HepG2 (cell line): Measurements from ENCODE around the gene OGFR. TPM values are rescaled to one million over a fixed set of nuclear protein-coding genes. Genes with fewer than 3 reads are reported as not detected.

ENCODE experiments used
- AKAP8 ChIP-seq: sonication (generic); formaldehyde crosslinking; IDR thresholded peaks from 2 replicates; pipeline ENCODE4 v1.5.1; 2020; ENCODE audit warnings: mild to moderate bottlenecking, missing genetic modification reagents
- FOSL2 ChIP-seq: sonication (generic); formaldehyde crosslinking; IDR thresholded peaks from 2 replicates; pipeline ENCODE4 v1.4.0; 2020; ENCODE audit warnings: missing genetic modification reagents
- HNF1A ChIP-seq, 2 experiments: sonication (generic) in 1 of 2; formaldehyde crosslinking in 1 of 2; IDR thresholded peaks; 2 replicates each; pipeline versions ENCODE4 v1.4.0 to v1.6.1; 2016 to 2020; ENCODE audit warnings: borderline replicate concordance in 1 of 2, low read depth in 1 of 2, mild to moderate bottlenecking in 1 of 2, missing genetic modification reagents in 1 of 2
- KMT2A ChIP-seq: sonication (generic); formaldehyde crosslinking; IDR thresholded peaks from 2 replicates; pipeline ENCODE4 v1.4.0; 2020; ENCODE audit warnings: missing genetic modification reagents
- MAF1 ChIP-seq: sonication (generic); formaldehyde crosslinking; IDR thresholded peaks from 2 replicates; pipeline ENCODE4 v1.5.0; 2020; ENCODE audit warnings: missing genetic modification reagents, borderline replicate concordance
- MIER2 ChIP-seq: IDR thresholded peaks from 2 replicates; pipeline ENCODE4 v1.6.1; 2016; ENCODE audit warnings: missing biosample characterization, missing genetic modification reagents
- PHF20 ChIP-seq: sonication (generic); formaldehyde crosslinking; IDR thresholded peaks from 2 replicates; pipeline ENCODE4 v1.5.0; 2020; ENCODE audit warnings: mild to moderate bottlenecking, missing genetic modification reagents
- SAFB2 ChIP-seq: sonication (generic); formaldehyde crosslinking; IDR thresholded peaks from 2 replicates; pipeline ENCODE4 v1.5.1; 2020; ENCODE audit warnings: missing genetic modification reagents, low read depth, mild to moderate bottlenecking, borderline replicate concordance
- ZBTB7A ChIP-seq: sonication (generic); formaldehyde crosslinking; IDR thresholded peaks from 2 replicates; pipeline ENCODE4 v1.8.0; 2022; ENCODE audit warnings: mild to moderate bottlenecking, missing genetic modification reagents
- ZNF232 ChIP-seq: sonication (generic); formaldehyde crosslinking; IDR thresholded peaks from 2 replicates; pipeline ENCODE4 v1.4.0; 2020; ENCODE audit warnings: missing genetic modification reagents, borderline replicate concordance
- ZNF451 ChIP-seq: sonication (generic); formaldehyde crosslinking; IDR thresholded peaks from 2 replicates; pipeline ENCODE4 v1.5.0; 2020; ENCODE audit warnings: mild to moderate bottlenecking, missing genetic modification reagents
- ZNF703 ChIP-seq: sonication (generic); formaldehyde crosslinking; IDR thresholded peaks from 2 replicates; pipeline ENCODE4 v1.5.1; 2020; ENCODE audit warnings: missing genetic modification reagents, mild to moderate bottlenecking, moderate library complexity, borderline replicate concordance
- ZNF768 ChIP-seq: sonication (generic); formaldehyde crosslinking; IDR thresholded peaks from 2 replicates; pipeline ENCODE4 v1.4.0; 2020; ENCODE audit warnings: missing genetic modification reagents
- ZNF891 ChIP-seq: sonication (generic); formaldehyde crosslinking; IDR thresholded peaks from 2 replicates; pipeline ENCODE4 v1.5.0; 2020; ENCODE audit warnings: mild to moderate bottlenecking, missing genetic modification reagents
- ZSCAN20 ChIP-seq: sonication (generic); formaldehyde crosslinking; IDR thresholded peaks from 2 replicates; pipeline ENCODE4 v1.4.0; 2020; ENCODE audit warnings: missing genetic modification reagents, mild to moderate bottlenecking, borderline replicate concordance
- ZSCAN21 ChIP-seq: sonication (generic); formaldehyde crosslinking; IDR thresholded peaks from 2 replicates; pipeline ENCODE4 v1.8.0; 2022; ENCODE audit warnings: mild to moderate bottlenecking, missing genetic modification reagents, moderate library complexity, borderline replicate concordance
- ZSCAN30 ChIP-seq: sonication (generic); formaldehyde crosslinking; IDR thresholded peaks from 2 replicates; pipeline ENCODE4 v1.5.0; 2020; ENCODE audit warnings: mild to moderate bottlenecking, missing genetic modification reagents
- polyA plus RNA-seq, 8 experiments: library from polyadenylated mRNA; depleted of rRNA in 3 of 8; stranded (reverse) in 7 of 8; unstranded in 1 of 8; fragments of >200 nt; fragmentation: Illumina TruSeq in 4 of 8; extraction: Trizol in 4 of 8; gene quantifications; 2 replicates each; pipeline versions ENCODE4 v1.2.1 to v1.2.3, GENCODE V29; 2011 to 2016; ENCODE audit warnings: low read depth in 4 of 8, missing spikeins in 1 of 8, mixed read lengths in 1 of 8; ENCODE audit not compliant: insufficient read depth in 1 of 8
- total RNA-seq, 5 experiments: library from RNA; depleted of rRNA; stranded (reverse); fragments of >200 nt; fragmentation: Illumina TruSeq; extraction: Trizol; gene quantifications; 2 replicates each; pipeline ENCODE4 v1.2.3, GENCODE V29; 2016; ENCODE audit warnings: low read depth in 1 of 5
- TF ChIP-seq, protein P1 (sequence below): IDR thresholded peaks from 2 replicates; pipeline ENCODE4 v1.6.1; 2016; ENCODE audit warnings: low read depth, missing genetic modification reagents, missing compliant biosample characterization
- TF ChIP-seq, protein P2 (sequence below): sonication (generic); formaldehyde crosslinking; IDR thresholded peaks from 2 replicates; pipeline ENCODE4 v1.8.1; 2023; ENCODE audit warnings: mild to moderate bottlenecking, missing genetic modification reagents

The OGFR gene
- total and polyA plus RNA-seq, 2 of the 13 experiments (the other 11 are each of a cell fraction or from before 2014, with no cell fraction given): 47.7 to 81.8 TPM

DNA sequence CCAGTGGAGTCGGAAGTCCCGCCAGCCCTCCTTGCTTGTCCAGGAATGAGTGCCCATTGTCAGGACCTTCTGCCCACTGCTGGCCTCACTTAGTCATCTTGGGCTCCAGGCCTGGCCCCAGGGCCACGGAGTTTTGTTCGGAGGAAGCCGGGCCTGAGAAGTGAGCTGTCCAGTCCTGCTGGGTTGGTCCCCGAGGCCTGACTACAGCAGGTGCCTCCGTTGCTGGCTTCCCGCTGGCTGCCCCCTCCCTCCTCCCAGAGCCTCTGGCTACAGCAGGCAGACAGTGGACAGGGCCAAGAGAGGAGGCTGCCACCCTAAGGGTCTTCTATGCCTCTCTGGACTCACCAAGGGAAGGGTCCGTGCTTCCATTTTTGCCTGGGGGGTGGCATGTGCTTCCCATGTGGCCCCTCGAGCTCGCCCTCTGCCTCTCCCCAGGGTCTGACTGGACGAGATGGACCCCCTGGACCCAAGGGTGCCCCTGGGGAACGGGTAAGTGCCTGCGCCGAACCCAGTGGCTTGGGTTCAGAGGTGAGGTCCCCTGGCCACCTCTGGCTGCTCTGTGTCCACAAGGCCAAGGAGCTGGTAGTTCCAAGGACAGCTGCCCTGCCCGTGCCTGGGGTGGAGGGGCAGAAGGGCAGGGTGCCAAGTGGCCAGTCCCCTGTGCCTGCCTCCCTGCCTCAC is 15.0 kb downstream of the OGFR start (continued):
- TF ChIP-seq HNF1A (IDR thresholded peaks at IDR 0.05; ENCODE audit: low read depth): no peak
- TF ChIP-seq HNF1A (CRISPR knock-in tag; IDR thresholded peaks at IDR 0.05; ENCODE audit: borderline replicate concordance): 0 out of 2 replicates have a peak, but pooled peaks have one; percentile 46
- TF ChIP-seq KMT2A (CRISPR knock-in tag): no peak
- TF ChIP-seq ZSCAN20: no peak
- TF ChIP-seq ZNF232 (CRISPR knock-in tag): no peak
- no peak for TF ChIP-seq SAFB2 (CRISPR knock-in tag)
- TF ChIP-seq, protein P1, sequence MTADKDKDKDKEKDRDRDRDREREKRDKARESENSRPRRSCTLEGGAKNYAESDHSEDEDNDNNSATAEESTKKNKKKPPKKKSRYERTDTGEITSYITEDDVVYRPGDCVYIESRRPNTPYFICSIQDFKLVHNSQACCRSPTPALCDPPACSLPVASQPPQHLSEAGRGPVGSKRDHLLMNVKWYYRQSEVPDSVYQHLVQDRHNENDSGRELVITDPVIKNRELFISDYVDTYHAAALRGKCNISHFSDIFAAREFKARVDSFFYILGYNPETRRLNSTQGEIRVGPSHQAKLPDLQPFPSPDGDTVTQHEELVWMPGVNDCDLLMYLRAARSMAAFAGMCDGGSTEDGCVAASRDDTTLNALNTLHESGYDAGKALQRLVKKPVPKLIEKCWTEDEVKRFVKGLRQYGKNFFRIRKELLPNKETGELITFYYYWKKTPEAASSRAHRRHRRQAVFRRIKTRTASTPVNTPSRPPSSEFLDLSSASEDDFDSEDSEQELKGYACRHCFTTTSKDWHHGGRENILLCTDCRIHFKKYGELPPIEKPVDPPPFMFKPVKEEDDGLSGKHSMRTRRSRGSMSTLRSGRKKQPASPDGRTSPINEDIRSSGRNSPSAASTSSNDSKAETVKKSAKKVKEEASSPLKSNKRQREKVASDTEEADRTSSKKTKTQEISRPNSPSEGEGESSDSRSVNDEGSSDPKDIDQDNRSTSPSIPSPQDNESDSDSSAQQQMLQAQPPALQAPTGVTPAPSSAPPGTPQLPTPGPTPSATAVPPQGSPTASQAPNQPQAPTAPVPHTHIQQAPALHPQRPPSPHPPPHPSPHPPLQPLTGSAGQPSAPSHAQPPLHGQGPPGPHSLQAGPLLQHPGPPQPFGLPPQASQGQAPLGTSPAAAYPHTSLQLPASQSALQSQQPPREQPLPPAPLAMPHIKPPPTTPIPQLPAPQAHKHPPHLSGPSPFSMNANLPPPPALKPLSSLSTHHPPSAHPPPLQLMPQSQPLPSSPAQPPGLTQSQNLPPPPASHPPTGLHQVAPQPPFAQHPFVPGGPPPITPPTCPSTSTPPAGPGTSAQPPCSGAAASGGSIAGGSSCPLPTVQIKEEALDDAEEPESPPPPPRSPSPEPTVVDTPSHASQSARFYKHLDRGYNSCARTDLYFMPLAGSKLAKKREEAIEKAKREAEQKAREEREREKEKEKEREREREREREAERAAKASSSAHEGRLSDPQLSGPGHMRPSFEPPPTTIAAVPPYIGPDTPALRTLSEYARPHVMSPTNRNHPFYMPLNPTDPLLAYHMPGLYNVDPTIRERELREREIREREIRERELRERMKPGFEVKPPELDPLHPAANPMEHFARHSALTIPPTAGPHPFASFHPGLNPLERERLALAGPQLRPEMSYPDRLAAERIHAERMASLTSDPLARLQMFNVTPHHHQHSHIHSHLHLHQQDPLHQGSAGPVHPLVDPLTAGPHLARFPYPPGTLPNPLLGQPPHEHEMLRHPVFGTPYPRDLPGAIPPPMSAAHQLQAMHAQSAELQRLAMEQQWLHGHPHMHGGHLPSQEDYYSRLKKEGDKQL (CRISPR knock-in tag): no peak
- TF ChIP-seq, protein P2, sequence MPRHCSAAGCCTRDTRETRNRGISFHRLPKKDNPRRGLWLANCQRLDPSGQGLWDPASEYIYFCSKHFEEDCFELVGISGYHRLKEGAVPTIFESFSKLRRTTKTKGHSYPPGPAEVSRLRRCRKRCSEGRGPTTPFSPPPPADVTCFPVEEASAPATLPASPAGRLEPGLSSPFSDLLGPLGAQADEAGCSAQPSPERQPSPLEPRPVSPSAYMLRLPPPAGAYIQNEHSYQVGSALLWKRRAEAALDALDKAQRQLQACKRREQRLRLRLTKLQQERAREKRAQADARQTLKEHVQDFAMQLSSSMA (CRISPR knock-in tag): 0 out of 2 replicates have a peak, but pooled peaks have one; percentile 2
- TF ChIP-seq ZNF891: peak; percentile 61; the same call in 1 of the 2 replicates
- no peak for TF ChIP-seq MAF1 (CRISPR knock-in tag)
- TF ChIP-seq FOSL2 (CRISPR knock-in tag): 0 out of 2 replicates have a peak, but pooled peaks have one; percentile 8
- 0 out of 2 replicates have a peak, but pooled peaks have one; percentile 35 for TF ChIP-seq ZNF451 (CRISPR knock-in tag)
- TF ChIP-seq ZSCAN21: peak; percentile 47; the same call in 1 of the 2 replicates
- TF ChIP-seq AKAP8: no peak
- TF ChIP-seq ZNF703: no peak
- 0 out of 2 replicates have a peak, but pooled peaks have one; percentile 11 for TF ChIP-seq PHF20 (CRISPR knock-in tag)
- 0 out of 2 replicates have a peak, but pooled peaks have one; percentile 9 for TF ChIP-seq ZNF768
- TF ChIP-seq ZSCAN30 (CRISPR knock-in tag): no peak
- 0 out of 2 replicates have a peak, but pooled peaks have one; percentile 18 for TF ChIP-seq MIER2 (CRISPR knock-in tag)
- peak; percentile 25; the same call in 1 of the 2 replicates for TF ChIP-seq ZBTB7A (CRISPR knock-in tag)
